ENCODE measurements around the gene SCD5. TPM values are rescaled to one million over a fixed set of nuclear protein-coding genes. Genes with fewer than 3 reads are reported as not detected.

The SCD5 gene
- total RNA-seq, 1 donor from 2014 or later: 36.9 TPM

- Histone ChIP-seq H3K79me2 (ENCODE audit: low read depth) (no peaks in the 10 kb centered on the region), H3K4me1 (peaks cover 32% of the 10 kb centered on the region), H2AFZ (replicated peaks) (no peak overlapping the region), H3K36me3 (no peaks in the 10 kb centered on the region), H3K9ac (no peak overlapping the region), H3K27ac (peak overlapping the region; percentile 32), H3K4me3 (peak overlapping the region; percentile 35), H3K27me3 (peaks cover 42% of the 10 kb centered on the region), H3K9me3 (ENCODE audit: low read depth) (no peaks in the 10 kb centered on the region), H3F3A (ENCODE audit: low read depth) (peaks cover 33% of the 10 kb centered on the region), H3K4me2 (peak overlapping the region; percentile 77), H4K20me1 (ENCODE audit: low read depth) (peaks cover 3% of the 10 kb centered on the region)
- Mint-ChIP-seq H3K27ac (peak overlapping the region; percentile 1), H3K4me3 (peak overlapping the region; percentile 28), H3K36me3 (no peaks in the 10 kb centered on the region), H3K4me1 (peaks cover 47% of the 10 kb centered on the region), H3K27me3 (ENCODE audit: insufficient read depth, low read depth) (peaks cover 2% of the 10 kb centered on the region), H3K9me3 (no peaks in the 10 kb centered on the region)
- peak; percentile 80 for DNase-seq (ENCODE audit: low spot score)
- no peak for TF ChIP-seq EZH2 (IDR thresholded peaks at IDR 0.05)
- TF ChIP-seq EZH2phosphoT487 (IDR thresholded peaks at IDR 0.05): peak; percentile 31
- TF ChIP-seq, protein P1, sequence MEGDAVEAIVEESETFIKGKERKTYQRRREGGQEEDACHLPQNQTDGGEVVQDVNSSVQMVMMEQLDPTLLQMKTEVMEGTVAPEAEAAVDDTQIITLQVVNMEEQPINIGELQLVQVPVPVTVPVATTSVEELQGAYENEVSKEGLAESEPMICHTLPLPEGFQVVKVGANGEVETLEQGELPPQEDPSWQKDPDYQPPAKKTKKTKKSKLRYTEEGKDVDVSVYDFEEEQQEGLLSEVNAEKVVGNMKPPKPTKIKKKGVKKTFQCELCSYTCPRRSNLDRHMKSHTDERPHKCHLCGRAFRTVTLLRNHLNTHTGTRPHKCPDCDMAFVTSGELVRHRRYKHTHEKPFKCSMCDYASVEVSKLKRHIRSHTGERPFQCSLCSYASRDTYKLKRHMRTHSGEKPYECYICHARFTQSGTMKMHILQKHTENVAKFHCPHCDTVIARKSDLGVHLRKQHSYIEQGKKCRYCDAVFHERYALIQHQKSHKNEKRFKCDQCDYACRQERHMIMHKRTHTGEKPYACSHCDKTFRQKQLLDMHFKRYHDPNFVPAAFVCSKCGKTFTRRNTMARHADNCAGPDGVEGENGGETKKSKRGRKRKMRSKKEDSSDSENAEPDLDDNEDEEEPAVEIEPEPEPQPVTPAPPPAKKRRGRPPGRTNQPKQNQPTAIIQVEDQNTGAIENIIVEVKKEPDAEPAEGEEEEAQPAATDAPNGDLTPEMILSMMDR (IDR thresholded peaks at IDR 0.05): no peak
These were observed 13.3 kb upstream of the SCD5 start for GRCh38 chr4:82811838-82812341.

- no peaks in the 10 kb centered on the region for H3K36me3 Mint-ChIP-seq
- H3K9me3 ChIP-seq (ENCODE audit: low read depth): no peaks in the 10 kb centered on the region
- no peak overlapping the region for H2AFZ ChIP-seq (replicated peaks)
- peaks cover 32% of the 10 kb centered on the region for H3K4me1 ChIP-seq
- H3K9me3 Mint-ChIP-seq: no peaks in the 10 kb centered on the region
- DNase-seq (ENCODE audit: low spot score): no peak
- H3K9ac ChIP-seq: no peak overlapping the region
- peaks cover 47% of the 10 kb centered on the region for H3K4me1 Mint-ChIP-seq
- H3K27me3 Mint-ChIP-seq (ENCODE audit: insufficient read depth, low read depth): peaks cover 2% of the 10 kb centered on the region
- H3K79me2 ChIP-seq (ENCODE audit: low read depth): no peaks in the 10 kb centered on the region
- H3K27ac Mint-ChIP-seq: no peak overlapping the region
- TF ChIP-seq EZH2 (IDR thresholded peaks at IDR 0.05) (no peak), EZH2phosphoT487 (IDR thresholded peaks at IDR 0.05) (no peak)
- TF ChIP-seq, protein P1 (IDR thresholded peaks at IDR 0.05): no peak
- H3K4me3 Mint-ChIP-seq: no peak overlapping the region
- H3K4me2 ChIP-seq: peak overlapping the region; percentile 77
- peaks cover 3% of the 10 kb centered on the region for H4K20me1 ChIP-seq (ENCODE audit: low read depth)
- H3K36me3 ChIP-seq: no peaks in the 10 kb centered on the region
- no peak overlapping the region for H3K4me3 ChIP-seq
- no peak overlapping the region for H3K27ac ChIP-seq
- H3K27me3 ChIP-seq: peaks cover 45% of the 10 kb centered on the region
- H3F3A ChIP-seq (ENCODE audit: low read depth): peaks cover 33% of the 10 kb centered on the region
These were observed 12.8 kb upstream of the SCD5 start for GRCh38 chr4:82811392-82811791.

GRCh38 chr4:82810176-82810575, 11.6 kb upstream of the SCD5 start:
- peaks cover 3% of the 10 kb centered on the region for H4K20me1 ChIP-seq (ENCODE audit: low read depth)
- no peaks in the 10 kb centered on the region for H3K36me3 Mint-ChIP-seq
- H3K27ac ChIP-seq: no peak overlapping the region
- no peak for DNase-seq (ENCODE audit: low spot score)
- peaks cover 30% of the 10 kb centered on the region for H3F3A ChIP-seq (ENCODE audit: low read depth)
- H3K9ac ChIP-seq: no peak overlapping the region
- H3K4me3 ChIP-seq: no peak overlapping the region
- no peak overlapping the region for H3K27ac Mint-ChIP-seq
- no peaks in the 10 kb centered on the region for H3K79me2 ChIP-seq (ENCODE audit: low read depth)
- H3K36me3 ChIP-seq: no peaks in the 10 kb centered on the region
- no peaks in the 10 kb centered on the region for H3K9me3 ChIP-seq (ENCODE audit: low read depth)
- H3K4me3 Mint-ChIP-seq: no peak overlapping the region
- H3K4me1 Mint-ChIP-seq: peaks cover 47% of the 10 kb centered on the region
- no peak for TF ChIP-seq EZH2 (IDR thresholded peaks at IDR 0.05)
- no peak for TF ChIP-seq EZH2phosphoT487 (IDR thresholded peaks at IDR 0.05)
- TF ChIP-seq, protein P1 (IDR thresholded peaks at IDR 0.05): no peak
- no peak overlapping the region for H3K4me2 ChIP-seq
- H3K9me3 Mint-ChIP-seq: no peaks in the 10 kb centered on the region
- H3K4me1 ChIP-seq: peaks cover 32% of the 10 kb centered on the region
- H3K27me3 ChIP-seq: peaks cover 57% of the 10 kb centered on the region
- peaks cover 2% of the 10 kb centered on the region for H3K27me3 Mint-ChIP-seq (ENCODE audit: insufficient read depth, low read depth)
- no peak overlapping the region for H2AFZ ChIP-seq (replicated peaks)
